Keratinocyte (primary cell): ENCODE measurements around the gene MYO10.

Source experiments
- EZH2 ChIP-seq: IDR thresholded peaks from one replicate; pipeline ENCODE4 v1.6.1; 2012; ENCODE audit warnings: inconsistent platforms, mild to moderate bottlenecking, low read length, moderate library complexity
- TF ChIP-seq, protein P1 (sequence below), 3 experiments: IDR thresholded peaks in 1 of 3; conservative IDR thresholded peaks in 1 of 3; optimal IDR thresholded peaks in 1 of 3; 2 replicates in 2 of 3; 3 replicates in 1 of 3; pipeline versions ENCODE3 to v1.5.1; 2011; ENCODE audit warnings: low read length in 3 of 3, mild to moderate bottlenecking in 3 of 3, moderate library complexity in 2 of 3, control low read depth in 1 of 3, inconsistent platforms in 1 of 3; ENCODE audit not compliant: insufficient read depth in 2 of 3; ENCODE audit errors: extremely low read depth in 1 of 3

- TF ChIP-seq, protein P1, sequence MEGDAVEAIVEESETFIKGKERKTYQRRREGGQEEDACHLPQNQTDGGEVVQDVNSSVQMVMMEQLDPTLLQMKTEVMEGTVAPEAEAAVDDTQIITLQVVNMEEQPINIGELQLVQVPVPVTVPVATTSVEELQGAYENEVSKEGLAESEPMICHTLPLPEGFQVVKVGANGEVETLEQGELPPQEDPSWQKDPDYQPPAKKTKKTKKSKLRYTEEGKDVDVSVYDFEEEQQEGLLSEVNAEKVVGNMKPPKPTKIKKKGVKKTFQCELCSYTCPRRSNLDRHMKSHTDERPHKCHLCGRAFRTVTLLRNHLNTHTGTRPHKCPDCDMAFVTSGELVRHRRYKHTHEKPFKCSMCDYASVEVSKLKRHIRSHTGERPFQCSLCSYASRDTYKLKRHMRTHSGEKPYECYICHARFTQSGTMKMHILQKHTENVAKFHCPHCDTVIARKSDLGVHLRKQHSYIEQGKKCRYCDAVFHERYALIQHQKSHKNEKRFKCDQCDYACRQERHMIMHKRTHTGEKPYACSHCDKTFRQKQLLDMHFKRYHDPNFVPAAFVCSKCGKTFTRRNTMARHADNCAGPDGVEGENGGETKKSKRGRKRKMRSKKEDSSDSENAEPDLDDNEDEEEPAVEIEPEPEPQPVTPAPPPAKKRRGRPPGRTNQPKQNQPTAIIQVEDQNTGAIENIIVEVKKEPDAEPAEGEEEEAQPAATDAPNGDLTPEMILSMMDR (optimal IDR thresholded peaks at IDR 0.05 in 1 of 3, IDR thresholded peaks at IDR 0.05 in 1 of 3, conservative IDR thresholded peaks at IDR 0.05 in 1 of 3; ENCODE audit: extremely low read depth in 1 of 3, insufficient read depth in 2 of 3, low read length in 3 of 3), result no peak
- TF ChIP-seq EZH2, result no peak
These were observed 38.8 kb downstream of the MYO10 start for GRCh38 chr5:16897284-16897704.
